Midbrain (tissue), 1 donor: ENCODE measurements around the gene MSI2.
A peak's percentile ranks its signal among the peaks of the same experiment; 100 is the strongest.

Experiments
- DNase-seq: peaks from one replicate; lab custom pipeline; 2025; lab: John Stamatoyannopoulos, UW

Gene MSI2

DNA sequence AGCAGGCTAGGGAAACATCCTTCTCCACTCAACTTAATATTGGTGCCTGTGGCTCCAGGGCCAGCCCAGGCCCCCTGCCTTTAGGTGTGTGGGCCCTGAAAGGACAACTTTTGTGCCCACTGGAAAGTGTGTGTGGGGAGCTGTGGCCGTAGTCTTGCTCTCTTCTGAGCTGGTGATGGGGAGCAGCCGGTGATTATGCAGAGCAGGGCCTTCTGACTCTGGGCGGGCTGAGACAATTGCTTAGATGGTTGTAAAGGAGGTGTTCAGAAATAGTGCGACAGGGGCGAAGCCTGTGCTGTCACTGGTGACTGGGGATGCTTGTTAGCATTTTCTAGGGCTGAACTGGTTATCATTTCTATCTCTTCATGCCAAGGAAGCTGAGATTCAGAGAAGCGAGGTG lies 62.6 kb downstream of the MSI2 start:
- DNase-seq = no peak

DNA sequence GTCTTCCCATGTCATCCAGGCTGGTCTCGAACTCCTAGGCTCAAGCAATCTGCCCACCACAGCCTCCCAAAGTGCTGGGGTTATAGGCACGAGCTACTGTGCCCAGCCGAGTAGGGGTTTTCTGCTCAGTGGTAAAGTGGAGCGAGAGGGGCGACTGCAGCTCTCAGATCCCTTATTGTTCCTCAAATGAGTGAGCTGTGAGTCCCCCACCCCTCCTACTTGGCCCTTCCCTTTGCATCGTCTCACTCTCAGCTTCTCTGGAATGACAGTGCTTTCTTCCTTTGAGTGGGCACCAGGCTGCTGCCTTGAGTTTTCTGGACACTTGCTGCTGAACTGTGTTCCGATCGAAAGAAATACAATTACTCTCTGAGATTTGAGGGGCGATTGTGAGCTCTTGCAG lies 63.5 kb downstream of the MSI2 start:
- no peak for DNase-seq

DNA sequence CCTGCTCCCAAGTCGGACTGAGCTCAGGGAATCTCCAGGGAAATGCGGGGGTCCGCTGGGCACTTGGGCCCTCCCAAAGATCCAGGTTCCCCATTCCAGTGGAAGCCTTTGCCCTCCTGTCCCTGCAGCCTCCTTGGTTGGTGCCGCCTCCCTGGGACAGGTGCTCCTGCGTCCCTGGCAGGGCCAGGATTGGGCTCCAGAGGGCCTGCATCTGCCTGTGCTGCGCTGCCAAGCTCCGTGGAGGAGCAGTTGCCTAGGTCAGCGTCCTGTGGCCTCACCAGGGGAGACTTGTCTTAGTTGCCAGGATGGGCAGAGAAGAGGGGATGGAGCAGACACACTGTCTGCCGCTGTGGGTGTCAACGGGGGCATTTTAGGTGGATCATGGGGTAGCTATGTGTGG lies 67.1 kb downstream of the MSI2 start:
- DNase-seq = no peak

DNA sequence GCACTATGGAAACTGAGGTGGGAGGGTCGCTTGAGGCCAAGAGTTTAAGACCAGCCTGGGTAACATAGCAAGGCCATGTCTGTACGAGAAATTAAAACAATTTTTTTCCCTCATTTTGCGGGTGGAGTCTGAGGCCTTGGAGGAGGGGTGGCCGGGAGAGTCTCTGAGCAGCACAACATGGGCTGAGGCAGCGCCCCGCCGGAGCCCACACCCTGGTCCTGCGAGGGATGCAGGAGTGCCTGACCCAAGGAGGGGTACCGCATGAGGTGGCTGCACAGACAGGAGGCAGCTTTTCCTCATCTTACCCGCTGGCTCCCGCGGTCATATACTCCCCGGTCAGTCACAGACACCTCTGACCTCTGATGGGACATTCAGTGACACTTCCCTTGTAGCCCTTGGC lies 67.7 kb downstream of the MSI2 start:
- DNase-seq = no peak

DNA sequence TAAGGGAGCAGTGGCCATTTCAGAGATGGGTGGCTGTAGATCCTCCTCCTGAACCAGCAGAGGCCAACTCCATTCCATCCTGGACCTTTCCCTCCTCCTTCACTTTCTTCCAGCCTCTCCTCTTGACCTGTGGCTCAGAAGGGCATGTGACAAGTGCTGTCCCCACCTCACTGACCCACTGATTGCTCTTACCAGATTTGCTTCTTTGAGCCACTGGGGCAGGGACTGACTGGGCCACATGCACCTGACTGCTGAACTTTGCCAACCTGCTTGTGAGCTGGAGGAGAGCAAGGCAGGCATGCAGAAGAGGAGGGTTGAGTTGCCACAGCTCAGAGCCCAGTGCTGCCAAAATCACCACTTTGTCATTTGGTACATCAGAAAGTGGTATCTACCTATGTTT lies 68.3 kb downstream of the MSI2 start:
- DNase-seq = no peak

DNA sequence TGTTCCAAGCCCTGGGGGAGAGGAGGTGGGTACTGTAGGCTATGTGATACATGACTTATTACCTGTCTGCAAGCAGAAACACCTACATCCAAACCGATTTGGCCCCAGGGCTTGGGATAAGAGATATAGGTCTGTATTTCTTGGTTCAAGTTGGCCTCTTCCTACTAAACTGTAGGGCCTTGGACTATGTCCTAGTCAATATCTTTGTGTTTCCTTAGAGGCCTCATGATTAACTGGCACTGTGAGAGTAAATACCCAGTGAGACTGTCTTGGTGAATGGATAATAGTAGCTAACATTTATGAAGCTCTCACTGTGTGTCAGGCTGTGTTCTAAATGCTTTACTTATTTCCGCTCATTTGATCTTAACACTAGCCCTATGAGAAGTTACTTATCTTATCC lies 70.0 kb downstream of the MSI2 start:
- no peak for DNase-seq

DNA sequence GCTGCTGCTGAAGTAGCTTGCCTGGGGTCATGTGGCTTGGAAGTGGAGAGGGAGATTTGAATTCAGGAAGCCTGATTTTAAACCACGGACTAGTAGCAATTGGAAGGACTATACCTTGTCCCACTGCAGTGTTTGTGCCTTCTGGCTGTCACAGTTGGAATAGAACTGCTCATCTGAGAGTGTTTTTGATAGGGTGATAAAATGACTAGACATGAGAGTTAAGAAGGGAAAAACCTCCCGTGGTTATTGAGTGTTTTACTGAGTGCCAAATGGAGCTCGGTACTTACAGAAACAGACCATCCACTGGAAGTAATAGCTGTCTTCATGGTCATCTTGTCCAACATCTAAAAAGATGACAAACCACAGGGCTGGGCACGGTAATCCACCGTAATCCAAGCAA lies 70.4 kb downstream of the MSI2 start:
- no peak for DNase-seq

DNA sequence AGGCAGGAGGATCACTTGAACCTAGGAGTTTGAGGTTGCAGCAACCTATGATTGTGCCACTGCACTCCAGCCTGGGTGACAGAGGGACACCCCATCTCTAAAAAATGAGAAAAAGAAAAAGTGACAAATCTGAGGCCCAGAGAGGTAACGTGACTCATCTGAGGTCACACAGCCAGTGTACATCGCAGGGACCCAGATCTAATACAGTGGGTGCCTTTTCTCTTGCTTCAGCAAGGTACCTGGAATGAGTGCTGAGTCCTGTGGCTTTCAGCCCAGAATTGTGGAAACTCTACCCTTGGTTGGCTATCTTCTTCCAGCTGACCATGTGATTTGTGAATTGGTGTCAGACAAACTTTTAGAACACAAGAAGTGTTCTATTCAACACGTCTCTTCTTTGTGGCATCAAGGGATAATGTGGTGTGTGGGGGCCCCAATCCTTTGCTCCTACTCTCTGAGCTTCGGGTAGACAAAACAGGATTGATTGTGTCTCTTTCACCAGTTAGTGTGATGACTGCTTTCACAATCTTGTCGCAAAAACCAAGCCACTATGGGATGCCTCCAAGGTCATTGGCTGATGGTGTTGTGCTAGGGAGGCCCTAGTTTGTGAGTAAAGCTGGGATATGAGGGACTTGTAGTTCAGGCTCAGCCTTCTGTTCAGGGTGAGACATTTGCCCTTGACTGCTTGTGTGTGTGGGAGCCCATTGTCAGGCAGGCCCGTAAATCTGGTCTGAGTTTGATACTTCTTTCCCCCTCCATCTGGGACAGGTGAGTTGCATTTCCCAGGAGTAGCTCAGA lies 71.0 kb downstream of the MSI2 start:
- no peak for DNase-seq

DNA sequence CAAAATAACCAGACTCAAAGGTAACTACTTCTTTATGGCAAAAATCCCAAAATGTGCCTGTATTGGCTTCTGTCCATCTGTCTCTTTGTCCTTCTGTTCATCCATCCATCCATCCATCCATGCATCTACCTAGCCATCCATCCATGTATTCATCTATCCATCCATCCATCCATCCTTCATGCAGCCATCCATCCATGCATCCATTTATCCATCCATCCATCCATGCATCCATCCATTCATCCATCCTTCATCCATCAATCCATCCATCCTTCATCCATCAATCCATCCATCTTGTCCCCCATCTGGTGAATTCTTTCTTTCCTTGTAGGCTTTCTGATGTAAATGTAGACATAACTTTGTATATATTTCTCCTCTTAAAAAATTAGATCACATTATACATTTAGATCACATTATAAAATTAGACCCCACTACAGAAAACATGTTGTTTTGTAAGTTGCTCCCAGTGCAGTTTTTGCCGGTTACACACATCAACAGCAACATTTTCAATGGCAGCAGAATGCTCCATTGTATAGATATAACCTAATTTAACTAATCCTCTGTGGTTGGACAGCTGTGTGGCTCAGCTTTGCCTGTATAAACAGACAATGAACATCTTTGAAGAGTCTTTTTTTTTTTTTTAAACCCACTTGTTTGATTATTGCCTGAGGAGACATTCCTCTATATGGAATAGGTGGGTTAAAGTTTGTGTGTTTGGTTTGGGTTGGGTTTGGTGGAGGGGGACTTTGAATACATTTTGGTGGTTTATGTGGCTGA lies 72.0 kb downstream of the MSI2 start:
- no peak for DNase-seq

DNA sequence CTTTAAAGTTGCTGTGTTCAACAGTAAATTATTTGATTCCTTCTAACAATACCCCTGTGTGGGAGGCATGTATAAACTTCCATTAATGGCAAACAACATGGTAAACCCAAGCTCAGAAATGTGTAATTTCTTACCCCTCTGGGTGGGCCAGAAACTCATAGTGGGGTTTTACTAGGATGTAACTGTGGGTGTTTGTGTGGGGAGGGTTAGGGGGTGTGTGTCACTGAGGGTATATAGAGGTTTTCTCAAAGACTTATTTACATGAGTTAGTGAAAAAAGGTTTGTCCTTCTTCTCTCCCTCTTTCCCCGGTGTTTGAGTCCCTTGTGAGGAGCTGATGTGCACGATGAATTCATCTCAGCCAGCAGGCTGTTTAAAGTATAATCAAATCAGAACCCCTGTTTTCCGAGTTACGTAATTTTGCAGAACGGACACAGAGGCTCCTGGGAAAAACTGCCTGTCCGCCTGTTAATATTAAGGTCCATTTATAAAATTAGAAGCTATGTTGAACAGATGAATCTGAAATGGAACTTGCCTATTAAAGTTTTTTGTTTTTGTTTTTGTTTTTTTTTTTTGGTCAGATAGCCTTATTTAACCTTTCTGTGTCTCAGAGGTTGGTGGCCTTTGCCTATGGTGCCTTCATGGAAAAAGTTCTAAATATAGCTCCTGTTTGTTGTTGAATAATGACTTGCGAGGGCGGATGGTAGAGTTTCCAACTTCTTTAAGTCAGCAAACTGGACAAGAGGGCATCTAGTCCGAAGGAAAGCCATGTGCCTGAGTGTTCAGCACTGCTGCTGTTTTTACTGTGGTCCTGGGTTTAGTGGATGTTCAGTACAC lies 73.3 kb downstream of the MSI2 start:
- no peak for DNase-seq

DNA sequence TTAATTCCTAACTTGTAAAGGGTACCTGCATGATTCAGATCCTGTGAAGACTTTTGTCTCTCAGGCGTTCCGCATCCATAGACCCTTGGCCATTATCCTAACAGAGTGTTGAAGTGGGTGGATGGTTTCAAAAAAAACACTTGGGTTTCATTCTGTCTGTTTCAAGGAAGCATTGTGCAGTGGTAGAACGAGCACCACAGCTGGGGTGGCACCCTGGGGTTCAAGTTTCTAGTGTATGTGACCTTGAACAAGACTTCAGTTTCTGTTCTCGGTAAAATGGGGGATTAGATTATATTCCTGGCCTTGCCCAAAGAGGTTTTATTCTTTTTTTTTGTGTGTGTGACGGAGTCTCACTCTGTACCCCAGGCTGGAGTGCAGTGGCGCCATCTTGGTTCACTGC lies 74.3 kb downstream of the MSI2 start:
- DNase-seq = no peak

DNA sequence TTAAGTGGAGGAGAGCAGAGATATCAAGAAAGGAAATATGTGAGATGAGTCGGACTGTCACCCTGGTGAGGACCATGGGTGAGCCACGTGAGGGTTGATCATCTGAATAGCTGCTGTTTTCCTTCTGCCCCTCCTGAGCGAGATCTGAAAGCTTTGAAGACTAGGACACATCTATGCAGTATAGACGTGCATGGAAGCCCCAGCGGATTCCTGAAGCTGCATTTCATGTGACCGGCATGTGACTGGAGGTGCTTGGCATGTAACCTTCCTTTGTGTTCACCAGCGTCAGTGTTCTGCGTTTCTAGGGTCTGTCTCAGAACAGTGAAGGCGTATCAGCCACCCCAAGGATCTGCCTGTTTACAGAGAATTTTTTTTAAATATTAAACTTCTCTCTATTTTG lies 75.1 kb downstream of the MSI2 start:
- no peak for DNase-seq

DNA sequence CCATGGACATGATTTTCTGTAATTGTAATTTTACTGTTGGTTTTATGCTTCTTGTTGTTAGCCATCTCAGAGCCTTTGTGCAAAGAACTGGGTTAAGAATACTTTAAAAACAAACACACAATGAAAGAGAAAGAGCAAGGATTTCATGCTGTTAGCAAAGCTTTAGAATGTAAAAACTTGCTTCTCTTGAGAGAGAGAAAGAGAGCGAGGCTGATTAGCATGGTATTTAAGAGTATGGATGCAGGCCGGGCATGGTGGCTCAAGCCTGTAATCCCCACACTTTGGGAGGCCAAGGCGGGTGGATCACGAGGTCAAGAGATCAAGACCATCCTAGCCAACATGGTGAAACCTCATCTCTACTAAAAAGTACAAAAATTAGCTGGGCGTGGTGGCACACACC lies 76.2 kb downstream of the MSI2 start:
- no peak for DNase-seq

DNA sequence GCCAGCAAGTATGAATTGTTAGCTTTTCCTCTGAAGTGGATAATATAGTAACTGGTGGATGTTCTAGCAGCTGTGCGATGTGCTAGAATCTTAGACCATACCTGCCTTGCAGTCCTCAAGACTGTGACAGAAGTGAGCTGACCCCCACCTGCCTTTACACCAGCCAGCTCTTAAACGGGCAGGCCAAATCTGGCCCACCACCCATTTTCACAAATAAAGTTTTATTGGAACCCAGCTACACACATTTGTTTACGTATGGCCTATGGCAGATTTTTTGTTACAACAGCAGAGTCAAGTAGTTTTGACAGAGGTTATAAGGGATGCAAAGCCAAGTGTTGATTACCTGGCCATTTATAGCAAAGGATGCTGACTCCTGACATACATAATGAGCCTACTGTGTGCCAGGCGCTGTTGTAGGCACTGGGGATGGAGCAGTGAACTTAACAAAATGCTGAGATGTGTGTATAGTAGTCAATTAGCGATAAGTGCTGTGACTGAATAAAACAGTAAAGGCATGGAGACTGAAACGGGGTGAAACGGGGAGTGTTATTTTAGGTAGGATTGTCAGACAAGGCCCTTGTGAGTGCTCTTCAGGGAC lies 79.0 kb downstream of the MSI2 start:
- no peak for DNase-seq

DNA sequence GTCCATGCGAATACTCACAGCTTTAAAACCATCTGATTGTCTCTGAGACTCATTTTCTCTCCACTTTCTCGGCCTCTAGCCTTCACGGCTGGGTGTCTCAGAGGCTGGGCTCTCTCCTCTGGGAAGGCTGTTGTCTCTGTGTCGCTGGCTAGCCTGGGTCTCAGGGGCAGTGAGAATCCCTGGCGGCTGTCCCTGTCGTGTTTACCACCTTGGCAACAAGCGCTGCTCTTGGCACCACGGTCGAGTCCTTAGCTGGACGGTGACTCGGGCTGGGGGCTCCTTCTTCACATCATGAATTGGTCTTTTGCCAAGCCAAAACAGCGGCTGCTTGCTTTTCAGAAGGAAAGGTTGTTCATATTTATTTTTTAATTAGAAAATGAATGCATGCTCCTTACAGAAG lies 81.1 kb downstream of the MSI2 start:
- DNase-seq = no peak

DNA sequence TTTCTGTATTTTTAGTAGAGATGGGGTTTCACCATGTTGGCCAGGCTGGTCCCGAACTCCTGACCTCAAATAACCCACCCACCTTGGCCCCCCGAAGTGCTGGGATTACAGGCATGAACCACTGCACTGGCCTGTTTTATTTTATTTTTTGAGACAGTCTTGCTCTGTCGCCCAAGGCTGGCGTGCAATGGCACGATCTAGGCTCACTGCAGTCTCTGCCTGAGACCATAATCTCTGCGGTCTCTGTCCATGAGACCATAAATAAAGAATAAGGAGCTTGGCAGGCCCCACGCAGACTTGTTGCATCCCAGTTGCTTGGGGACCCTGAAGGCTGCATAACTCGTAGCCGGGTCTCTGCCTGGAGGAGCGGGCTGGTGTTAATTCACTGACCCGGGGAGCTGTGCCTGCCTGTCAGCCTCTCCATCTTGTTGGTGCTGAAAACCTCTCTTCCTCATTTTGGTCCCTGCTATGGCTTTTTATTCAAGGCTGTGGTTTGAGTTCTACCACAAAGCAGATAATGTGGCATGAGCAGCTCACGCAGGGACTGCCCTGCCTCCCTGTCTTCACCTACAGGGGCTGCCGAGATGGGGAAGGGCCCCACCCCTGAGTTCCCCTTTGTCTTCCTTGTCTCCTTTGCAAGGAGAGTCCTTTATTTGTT lies 82.1 kb downstream of the MSI2 start:
- DNase-seq = no peak

DNA sequence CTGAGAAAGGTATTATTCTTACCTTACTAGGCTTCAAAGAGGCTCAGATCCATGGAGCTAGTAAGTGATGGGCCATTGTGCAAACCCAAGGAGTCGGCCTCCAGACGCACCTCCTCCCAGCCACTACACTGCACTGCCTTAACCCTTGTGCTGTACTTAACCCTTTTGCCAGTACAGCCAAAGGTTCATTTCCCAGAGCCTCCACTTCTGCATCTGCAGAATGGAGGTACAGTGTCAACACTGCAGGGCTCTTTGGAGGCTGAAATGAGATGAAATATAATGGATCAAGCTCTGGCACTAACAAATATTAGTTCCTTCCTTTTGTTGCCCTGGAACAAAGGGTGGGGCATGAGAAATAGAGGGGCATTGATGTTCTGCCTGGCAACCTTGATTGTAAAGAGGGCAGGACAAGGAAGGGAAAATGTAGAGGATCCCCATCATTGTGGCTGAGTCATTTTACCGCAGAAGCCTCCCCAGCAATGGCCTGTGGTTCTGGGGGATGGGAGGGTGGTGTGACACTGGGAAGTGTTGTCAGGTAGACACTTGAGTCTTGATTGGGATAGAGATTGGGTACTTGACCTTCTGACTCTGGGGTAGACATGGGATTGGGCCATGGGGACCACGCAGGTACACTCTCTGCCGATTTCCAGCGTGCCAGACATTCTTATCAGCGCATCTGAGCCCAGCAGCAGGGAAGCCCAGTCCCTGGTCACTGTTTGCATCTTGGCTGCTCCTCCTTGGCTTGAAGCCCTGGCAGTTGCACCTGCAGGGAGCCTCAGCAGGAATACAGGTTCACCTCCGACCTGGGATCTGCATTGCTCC lies 84.0 kb downstream of the MSI2 start:
- DNase-seq = no peak

DNA sequence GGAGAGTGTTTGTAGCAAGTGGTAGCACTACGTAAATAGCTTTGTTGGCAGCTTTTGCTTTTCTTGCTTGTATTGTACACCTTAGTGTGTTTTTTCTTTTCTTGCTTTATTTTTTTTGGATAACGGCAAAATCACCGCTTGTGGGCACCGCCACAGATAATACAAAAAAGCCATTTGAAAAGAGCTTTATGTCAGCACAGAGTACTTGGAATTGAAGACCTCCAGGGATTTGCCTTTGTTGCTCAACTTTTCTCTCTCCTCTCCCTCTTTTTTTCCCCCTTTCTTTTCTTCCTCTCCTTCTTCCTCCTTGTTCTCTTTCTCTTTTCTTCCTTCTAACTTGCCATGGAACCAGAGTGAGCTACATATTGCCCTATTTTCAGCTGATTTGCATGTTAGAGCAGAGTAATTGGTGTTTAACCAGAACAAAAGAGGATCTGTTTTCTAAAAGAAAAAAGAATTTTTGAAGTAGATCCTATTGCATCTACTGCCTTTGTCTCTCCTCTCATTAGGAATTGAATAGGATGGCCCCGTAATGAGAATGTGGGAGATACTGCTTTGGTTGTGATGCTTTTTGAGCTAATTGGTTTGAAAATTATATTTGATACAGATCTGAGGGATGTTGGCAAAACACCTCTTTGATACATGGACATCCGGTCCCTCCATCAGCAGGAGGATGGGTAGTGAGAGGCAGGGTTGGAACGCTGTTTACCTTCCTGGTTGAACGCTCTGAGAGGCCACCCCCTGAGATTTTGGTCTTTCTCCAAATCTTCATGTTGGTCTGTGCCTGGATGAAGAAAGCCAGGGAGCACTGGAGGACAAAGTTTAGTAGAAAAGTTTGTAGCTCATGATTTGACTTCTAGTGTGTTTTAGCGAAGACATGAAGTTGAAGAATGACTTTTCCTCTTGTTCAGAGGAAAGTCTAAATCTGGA lies 85.6 kb downstream of the MSI2 start:
- DNase-seq = peak; percentile 32

DNA sequence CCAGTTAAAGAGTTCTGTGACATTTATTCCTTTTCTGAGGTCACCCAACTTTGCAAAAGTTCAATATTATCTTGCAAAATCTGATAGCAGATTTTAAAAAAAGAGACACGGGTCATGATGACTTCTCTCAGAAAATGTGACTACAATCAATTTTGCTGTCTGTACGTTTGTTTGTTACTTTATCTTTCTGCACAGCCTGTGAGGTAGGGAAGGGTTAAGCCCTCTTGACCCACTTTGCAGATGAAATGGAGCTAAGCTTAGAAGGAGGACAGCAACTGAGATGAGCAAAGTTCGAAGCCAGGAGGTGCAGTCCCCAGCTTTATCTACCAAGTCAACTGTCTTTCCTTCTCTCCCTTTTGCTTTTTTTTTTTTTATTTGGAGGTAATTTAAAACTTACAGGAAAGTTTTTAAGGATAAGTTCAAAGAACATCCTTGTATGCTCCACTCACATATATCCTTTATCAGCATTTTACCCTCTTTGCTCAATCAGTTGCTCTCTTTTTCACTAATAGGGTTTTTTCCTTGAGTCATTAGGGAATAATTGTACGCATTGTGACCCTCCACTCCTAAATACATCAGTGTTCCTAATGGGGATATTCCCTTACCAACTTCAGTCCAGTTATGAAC lies 86.8 kb downstream of the MSI2 start:
- no peak for DNase-seq
